CD14-positive monocyte (primary cell): ENCODE results near the gene CLCN2. TPM values are rescaled to one million over a fixed set of nuclear protein-coding genes. Genes with fewer than 3 reads are reported as not detected.

Source experiments
- DNase-seq, 3 donors: peaks; one replicate each; pipeline ENCODE4 v3.0.0-alpha.2; 2011 to 2022
- H2AFZ ChIP-seq: 2 replicates; pipeline ENCODE4 v1.6.0; 2012; ENCODE audit warnings: mild to moderate bottlenecking, low read depth, low read length, inconsistent platforms; ENCODE audit not compliant: insufficient read depth, poor library complexity, severe bottlenecking
- H3K27ac ChIP-seq, 2 donors: 1 replicate in 1 of 2; 2 replicates in 1 of 2; pipeline ENCODE4 v1.5.1; 2012 to 2013; ENCODE audit warnings: low read length in 2 of 2, control low read depth in 1 of 2, inconsistent platforms in 1 of 2, low read depth in 1 of 2, mild to moderate bottlenecking in 1 of 2
- H3K27me3 ChIP-seq, 2 donors: one replicate each; pipeline versions ENCODE4 v1.6.0 to v1.6.1; 2011 to 2013; ENCODE audit warnings: low read length in 2 of 2; ENCODE audit not compliant: control insufficient read depth in 2 of 2, insufficient read depth in 2 of 2
- H3K36me3 ChIP-seq, 2 donors: replicated peaks in 1 of 2; 1 replicate in 1 of 2; 2 replicates in 1 of 2; pipeline versions ENCODE4 v1.5.1 to v1.6.1; 2012 to 2013; ENCODE audit warnings: low read length in 2 of 2, control low read depth in 1 of 2, inconsistent platforms in 1 of 2, mild to moderate bottlenecking in 1 of 2; ENCODE audit not compliant: insufficient read depth in 2 of 2, control insufficient read depth in 1 of 2
- H3K4me1 ChIP-seq, 2 donors: 1 replicate in 1 of 2; 2 replicates in 1 of 2; pipeline versions ENCODE4 v1.5.1 to v1.6.1; 2012 to 2013; ENCODE audit warnings: low read length in 2 of 2, control low read depth in 1 of 2, inconsistent platforms in 1 of 2, mild to moderate bottlenecking in 1 of 2, moderate library complexity in 1 of 2; ENCODE audit not compliant: insufficient read depth in 2 of 2, control insufficient read depth in 1 of 2
- H3K4me2 ChIP-seq: replicated peaks from 2 replicates; pipeline ENCODE3; 2012; ENCODE audit warnings: low read length, moderate library complexity, mild to moderate bottlenecking; ENCODE audit not compliant: poor library complexity, severe bottlenecking; ENCODE audit errors: extremely low read depth
- H3K4me3 ChIP-seq, 3 experiments: fragments of 200-600 bp in 1 of 3; sonication (generic) in 1 of 3; replicated peaks in 1 of 3; 1 replicate in 2 of 3; 2 replicates in 1 of 3; pipeline ENCODE4 v1.5.1; 2011 to 2013; ENCODE audit warnings: low read length in 3 of 3, mild to moderate bottlenecking in 3 of 3, control low read depth in 2 of 3, low read depth in 2 of 3, inconsistent platforms in 1 of 3, moderate library complexity in 1 of 3
- H3K79me2 ChIP-seq: 2 replicates; pipeline ENCODE4 v1.6.0; 2012; ENCODE audit warnings: mild to moderate bottlenecking, control low read depth, inconsistent platforms, low read length, moderate library complexity; ENCODE audit not compliant: insufficient read depth
- H3K9ac ChIP-seq: 2 replicates; pipeline ENCODE4 v1.6.0; 2017; ENCODE audit warnings: low read length, mild to moderate bottlenecking; ENCODE audit not compliant: insufficient read depth, poor library complexity, severe bottlenecking
- H3K9me3 ChIP-seq, 2 donors: replicated peaks in 1 of 2; 1 replicate in 1 of 2; 2 replicates in 1 of 2; pipeline versions ENCODE4 v1.5.1 to v1.6.1; 2012 to 2013; ENCODE audit warnings: low read length in 2 of 2, control low read depth in 1 of 2; ENCODE audit not compliant: control insufficient read depth in 1 of 2, insufficient read depth in 1 of 2
- H4K20me1 ChIP-seq: 2 replicates; pipeline ENCODE4 v1.6.0; 2012; ENCODE audit warnings: mild to moderate bottlenecking, low read length, control low read depth, moderate library complexity; ENCODE audit not compliant: insufficient read depth
- H3K27ac Mint-ChIP-seq, 7 donors: one replicate each; pipeline ENCODE4 v1.8.0; 2020; ENCODE audit warnings: mild to moderate bottlenecking in 7 of 7, mixed read lengths in 7 of 7, moderate library complexity in 6 of 7, inconsistent platforms in 2 of 7
- H3K27me3 Mint-ChIP-seq, 3 donors: one replicate each; pipeline ENCODE4 v1.8.0; 2021 to 2022; ENCODE audit warnings: low read depth in 3 of 3, mild to moderate bottlenecking in 3 of 3, mixed read lengths in 3 of 3, moderate library complexity in 3 of 3, inconsistent platforms in 1 of 3
- H3K36me3 Mint-ChIP-seq, 2 donors: one replicate each; pipeline ENCODE4 v1.8.0; 2020; ENCODE audit warnings: mixed read lengths in 2 of 2, inconsistent platforms in 1 of 2, mild to moderate bottlenecking in 1 of 2
- H3K4me1 Mint-ChIP-seq: one replicate; pipeline ENCODE4 v1.8.0; 2020; ENCODE audit warnings: mild to moderate bottlenecking, mixed read lengths
- H3K4me3 Mint-ChIP-seq, 2 donors: one replicate each; pipeline ENCODE4 v1.8.0; 2020; ENCODE audit warnings: mild to moderate bottlenecking in 2 of 2, mixed read lengths in 2 of 2, moderate library complexity in 1 of 2
- H3K9me3 Mint-ChIP-seq, 7 donors: one replicate each; pipeline ENCODE4 v1.8.0; 2020 to 2022; ENCODE audit warnings: mixed read lengths in 7 of 7, mild to moderate bottlenecking in 6 of 7, moderate library complexity in 6 of 7, inconsistent platforms in 2 of 7
- CTCF ChIP-seq: fragments of 200-600 bp; IDR thresholded peaks from one replicate; pipeline ENCODE4 v1.8.0; 2022; ENCODE audit warnings: antibody characterized with exemption, mild to moderate bottlenecking
- WGBS: methylation state at CpG from one replicate; pipeline ENCODE4 v1.1.5; 2013; ENCODE audit warnings: missing lambda C conversion rate; ENCODE audit not compliant: insufficient coverage; 5-methylcytosine and 5-hydroxymethylcytosine counted together
- intact Hi-C, 2 donors: fragments of 100-400 bp; cut with micrococcal nuclease; formaldehyde crosslinking; loops; one replicate each; pipeline versions ENCODE4 v1.15.0 to v1.15.1; 2023
- polyA plus RNA-seq, 3 donors: library from polyadenylated mRNA; depleted of rRNA in 1 of 3; unstranded in 2 of 3; stranded (reverse) in 1 of 3; fragments of 300-500 nt in 2 of 3; fragments of >200 nt in 1 of 3; fragmentation: Illumina TruSeq in 2 of 3; gene quantifications; 1 replicate in 2 of 3; 2 replicates in 1 of 3; pipeline ENCODE4 v1.2.3, GENCODE V29; 2012 to 2021

Gene CLCN2
- polyA plus RNA-seq, 3 donors, result 0.16 to 2.7 TPM; not detected in 1

- H3K79me2 ChIP-seq, result no peaks in the 10 kb centered on the region
- H3K9ac ChIP-seq, result no peak overlapping the region
- no peak overlapping the region for H3K27ac ChIP-seq
- 80% methylated on average over 6 of the region's 8 CpGs for WGBS
- no peaks in the 10 kb centered on the region for H3K4me1 ChIP-seq
- H3K36me3 ChIP-seq, result no peaks in the 10 kb centered on the region
- H3K27me3 ChIP-seq, result peaks cover 0 to 10% of the 10 kb centered on the region in 2 donors
- no peak overlapping the region for H2AFZ ChIP-seq
- H3K27ac Mint-ChIP-seq, result no peak overlapping the region
- peaks cover 20 to 36% (median 25%) of the 10 kb centered on the region in 3 donors for H3K27me3 Mint-ChIP-seq
- intact Hi-C loops, result no loop called here
- no peaks in the 10 kb centered on the region for H3K36me3 Mint-ChIP-seq
- DNase-seq, result no peak
- no peak overlapping the region for H3K4me3 ChIP-seq
- no peak overlapping the region for H3K4me3 Mint-ChIP-seq
- peaks cover 5% of the 10 kb centered on the region for H3K4me1 Mint-ChIP-seq
- H3K9me3 Mint-ChIP-seq, result peaks cover 0 to 4% (median 0%) of the 10 kb centered on the region in 7 donors
- no peak overlapping the region for H3K4me2 ChIP-seq
- TF ChIP-seq CTCF, result no peak
- H4K20me1 ChIP-seq, result no peaks in the 10 kb centered on the region
- no peaks in the 10 kb centered on the region for H3K9me3 ChIP-seq
Observed at GRCh38 chr3:184388164-184388935, 26.9 kb upstream of the CLCN2 start.

GRCh38 chr3:184387174-184387714 is 25.8 kb upstream of the CLCN2 start:
- TF ChIP-seq CTCF, result no peak
- H3K9ac ChIP-seq, result no peak overlapping the region

More at GRCh38 chr3:184387174-184387714, 25.8 kb upstream of the CLCN2 start:
- Mint-ChIP-seq H3K27me3 (peaks cover 31 to 47% (median 36%) of the 10 kb centered on the region in 3 donors), H3K4me3 (no peak overlapping the region), H3K36me3 (no peaks in the 10 kb centered on the region), H3K9me3 (peaks cover 0 to 5% (median 0%) of the 10 kb centered on the region in 7 donors), H3K4me1 (peaks cover 5% of the 10 kb centered on the region), H3K27ac (no peak overlapping the region)
- Histone ChIP-seq H3K4me3 (no peak overlapping the region), H4K20me1 (no peaks in the 10 kb centered on the region), H3K36me3 (no peaks in the 10 kb centered on the region), H3K9me3 (no peaks in the 10 kb centered on the region), H3K79me2 (no peaks in the 10 kb centered on the region), H3K4me1 (no peaks in the 10 kb centered on the region), H3K27me3 (peaks cover under 1 to 21% of the 10 kb centered on the region in 2 donors), H2AFZ (no peak overlapping the region), H3K4me2 (no peak overlapping the region), H3K27ac (no peak overlapping the region)
- DNase-seq, result no peak
- 98% methylated on average over 12 of the region's 12 CpGs for WGBS
- intact Hi-C loops, result no loop called here
